Measurements from ENCODE around the gene EPB41L1. TPM values are rescaled to one million over a fixed set of nuclear protein-coding genes. Genes with fewer than 3 reads are reported as not detected.

Gene EPB41L1
- polyA plus RNA-seq, 1 donor, result 27.5 TPM

GRCh38 chr20:36184816-36185776, 30.6 kb downstream of the EPB41L1 start:
- Histone ChIP-seq H3K4me3 (ENCODE audit: low read length) (no peak overlapping the region), H3K36me3 (ENCODE audit: control insufficient read depth, insufficient read depth, low read length) (peaks cover 35% of the 10 kb centered on the region), H3K27ac (ENCODE audit: low read length) (no peak overlapping the region), H3K9me3 (ENCODE audit: control insufficient read depth, low read depth, low read length) (no peaks in the 10 kb centered on the region), H3K27me3 (ENCODE audit: control insufficient read depth, insufficient read depth, low read length) (no peaks in the 10 kb centered on the region), H3K4me1 (ENCODE audit: control insufficient read depth, insufficient read depth, low read length) (peaks cover 7% of the 10 kb centered on the region)
- no peak for DNase-seq
- WGBS (ENCODE audit: insufficient coverage, low lambda C conversion rate), result no CpG with 5 or more reads among the region's 15 CpGs

DNA sequence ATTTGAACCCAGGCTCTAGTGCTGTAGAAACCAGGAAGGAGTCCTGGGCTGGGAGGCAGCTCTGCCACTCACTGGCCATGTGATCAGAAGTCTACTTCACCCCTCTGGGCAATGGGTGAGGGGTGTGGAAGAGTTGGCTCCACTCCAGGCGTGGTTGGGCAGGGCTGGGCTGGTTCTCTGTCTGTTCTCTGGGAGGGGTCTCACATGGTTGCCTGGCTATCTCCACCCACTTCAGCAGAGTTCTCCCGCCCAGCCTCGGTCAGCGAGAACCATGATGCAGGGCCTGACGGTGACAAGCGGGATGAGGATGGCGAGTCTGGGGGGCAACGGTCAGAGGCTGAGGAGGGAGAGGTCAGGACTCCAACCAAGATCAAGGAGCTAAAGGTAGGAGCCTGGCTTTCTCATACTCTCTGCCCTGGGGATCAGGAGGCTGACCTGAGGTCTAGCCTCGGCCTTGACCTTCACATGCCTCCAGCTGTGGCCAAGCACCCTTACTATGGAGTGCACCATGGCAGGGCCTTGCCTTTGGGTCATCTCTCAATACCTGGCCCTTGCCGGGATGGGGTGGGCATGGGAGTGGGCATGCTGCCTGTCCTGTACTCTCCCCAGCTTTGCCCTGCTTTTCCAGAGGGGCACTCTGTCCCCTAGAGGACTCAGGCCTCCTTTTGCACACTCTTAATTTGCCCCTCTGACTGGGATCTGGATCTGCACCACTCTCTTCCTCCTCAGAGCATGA, 39.6 kb downstream of the EPB41L1 start:
- no peak overlapping the region for H3K4me3 ChIP-seq (ENCODE audit: low read length)
- DNase-seq, result no peak
- H3K27ac ChIP-seq (ENCODE audit: low read length), result no peak overlapping the region
- no CpG with 5 or more reads among the region's 10 CpGs for WGBS (ENCODE audit: insufficient coverage, low lambda C conversion rate)
- no peaks in the 10 kb centered on the region for H3K27me3 ChIP-seq (ENCODE audit: control insufficient read depth, insufficient read depth, low read length)
- peaks cover 63% of the 10 kb centered on the region for H3K36me3 ChIP-seq (ENCODE audit: control insufficient read depth, insufficient read depth, low read length)
- H3K9me3 ChIP-seq (ENCODE audit: control insufficient read depth, low read depth, low read length), result no peaks in the 10 kb centered on the region
- no peaks in the 10 kb centered on the region for H3K4me1 ChIP-seq (ENCODE audit: control insufficient read depth, insufficient read depth, low read length)

- WGBS (ENCODE audit: insufficient coverage, low lambda C conversion rate), result no CpG with 5 or more reads among the region's 2 CpGs
- H3K27me3 ChIP-seq (ENCODE audit: control insufficient read depth, insufficient read depth, low read length), result no peaks in the 10 kb centered on the region
- H3K27ac ChIP-seq (ENCODE audit: low read length), result no peak overlapping the region
- H3K36me3 ChIP-seq (ENCODE audit: control insufficient read depth, insufficient read depth, low read length), result peaks cover 49% of the 10 kb centered on the region
- no peak for DNase-seq
- no peaks in the 10 kb centered on the region for H3K4me1 ChIP-seq (ENCODE audit: control insufficient read depth, insufficient read depth, low read length)
- no peak overlapping the region for H3K4me3 ChIP-seq (ENCODE audit: low read length)
- no peaks in the 10 kb centered on the region for H3K9me3 ChIP-seq (ENCODE audit: control insufficient read depth, low read depth, low read length)
These were observed 42.1 kb downstream of the EPB41L1 start for GRCh38 chr20:36196676-36197075.

- no CpG with 5 or more reads among the region's 2 CpGs for WGBS (ENCODE audit: insufficient coverage, low lambda C conversion rate)
These were observed 42.7 kb downstream of the EPB41L1 start for GRCh38 chr20:36197271-36197670.

DNA sequence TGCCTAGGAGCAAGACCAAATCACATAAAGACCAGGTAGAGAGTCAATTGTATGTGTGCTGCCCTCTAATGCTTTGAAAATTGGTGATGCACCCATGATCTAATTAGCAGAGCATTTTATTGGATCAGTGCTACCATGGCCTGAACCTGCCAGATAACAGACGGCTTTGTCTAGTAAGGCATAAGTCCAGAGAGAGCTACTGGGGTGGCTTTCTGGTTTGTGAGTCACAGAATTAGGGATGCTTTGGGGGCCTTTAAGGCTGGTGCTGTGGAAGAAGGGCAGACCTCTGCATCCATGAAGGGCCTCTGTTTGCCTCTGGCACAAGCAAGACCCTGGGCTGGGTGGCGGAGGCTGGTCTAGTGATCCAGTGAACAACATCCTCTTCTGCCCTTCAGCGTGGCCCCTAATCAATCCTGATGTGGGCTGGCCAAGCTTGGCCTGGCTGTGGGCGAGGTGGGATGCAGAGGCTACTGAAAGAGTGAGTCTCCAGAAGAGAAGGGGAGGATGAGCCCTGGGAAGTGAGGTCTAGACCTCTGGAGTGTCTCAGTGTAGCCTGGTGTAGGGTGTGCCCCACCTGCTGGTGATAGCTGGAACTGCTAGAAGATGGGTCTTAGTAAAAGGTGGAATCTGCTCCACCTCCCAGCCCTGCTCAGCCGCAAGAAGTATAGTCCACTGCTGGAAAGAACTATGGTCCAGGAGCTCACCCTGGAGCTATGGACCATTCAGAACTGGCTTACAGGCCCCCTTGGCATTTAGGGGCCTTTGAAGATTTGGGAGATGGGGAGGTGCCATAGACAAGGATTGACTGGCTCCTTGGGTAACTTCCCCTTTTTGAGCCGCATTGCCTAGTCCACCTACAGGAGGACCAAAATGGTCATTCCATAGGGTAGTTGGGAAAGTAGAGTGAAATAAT, 45.1 kb downstream of the EPB41L1 start:
- H3K4me1 ChIP-seq (ENCODE audit: control insufficient read depth, insufficient read depth, low read length), result no peaks in the 10 kb centered on the region
- DNase-seq, result peak; percentile 62 to 72
- WGBS (ENCODE audit: insufficient coverage, low lambda C conversion rate), result no CpG with 5 or more reads among the region's 6 CpGs
- no peaks in the 10 kb centered on the region for H3K9me3 ChIP-seq (ENCODE audit: control insufficient read depth, low read depth, low read length)
- peaks cover 39% of the 10 kb centered on the region for H3K36me3 ChIP-seq (ENCODE audit: control insufficient read depth, insufficient read depth, low read length)
- no peaks in the 10 kb centered on the region for H3K27me3 ChIP-seq (ENCODE audit: control insufficient read depth, insufficient read depth, low read length)
- no peak overlapping the region for H3K4me3 ChIP-seq (ENCODE audit: low read length)
- no peak overlapping the region for H3K27ac ChIP-seq (ENCODE audit: low read length)

More at GRCh38 chr20:36197271-36197670, 42.7 kb downstream of the EPB41L1 start:
- H3K27ac ChIP-seq (ENCODE audit: low read length), result no peak overlapping the region
- H3K36me3 ChIP-seq (ENCODE audit: control insufficient read depth, insufficient read depth, low read length), result peaks cover 49% of the 10 kb centered on the region
- no peak overlapping the region for H3K4me3 ChIP-seq (ENCODE audit: low read length)
- H3K9me3 ChIP-seq (ENCODE audit: control insufficient read depth, low read depth, low read length), result no peaks in the 10 kb centered on the region
- H3K4me1 ChIP-seq (ENCODE audit: control insufficient read depth, insufficient read depth, low read length), result no peaks in the 10 kb centered on the region
- no peak for DNase-seq
- no peaks in the 10 kb centered on the region for H3K27me3 ChIP-seq (ENCODE audit: control insufficient read depth, insufficient read depth, low read length)

GRCh38 chr20:36200451-36200850, 45.9 kb downstream of the EPB41L1 start:
- Histone ChIP-seq H3K4me3 (ENCODE audit: low read length) (no peak overlapping the region), H3K4me1 (ENCODE audit: control insufficient read depth, insufficient read depth, low read length) (no peaks in the 10 kb centered on the region), H3K36me3 (ENCODE audit: control insufficient read depth, insufficient read depth, low read length) (peaks cover 34% of the 10 kb centered on the region), H3K27ac (ENCODE audit: low read length) (no peak overlapping the region), H3K9me3 (ENCODE audit: control insufficient read depth, low read depth, low read length) (no peaks in the 10 kb centered on the region), H3K27me3 (ENCODE audit: control insufficient read depth, insufficient read depth, low read length) (no peaks in the 10 kb centered on the region)
- 80% methylated on average over 1 of the region's 1 CpG for WGBS (ENCODE audit: insufficient coverage, low lambda C conversion rate)
- DNase-seq, result no peak

GRCh38 chr20:36201198-36201597, 46.7 kb downstream of the EPB41L1 start:
- no peaks in the 10 kb centered on the region for H3K4me1 ChIP-seq (ENCODE audit: control insufficient read depth, insufficient read depth, low read length)
- WGBS (ENCODE audit: insufficient coverage, low lambda C conversion rate), result no CpG with 5 or more reads among the region's 4 CpGs

DNA sequence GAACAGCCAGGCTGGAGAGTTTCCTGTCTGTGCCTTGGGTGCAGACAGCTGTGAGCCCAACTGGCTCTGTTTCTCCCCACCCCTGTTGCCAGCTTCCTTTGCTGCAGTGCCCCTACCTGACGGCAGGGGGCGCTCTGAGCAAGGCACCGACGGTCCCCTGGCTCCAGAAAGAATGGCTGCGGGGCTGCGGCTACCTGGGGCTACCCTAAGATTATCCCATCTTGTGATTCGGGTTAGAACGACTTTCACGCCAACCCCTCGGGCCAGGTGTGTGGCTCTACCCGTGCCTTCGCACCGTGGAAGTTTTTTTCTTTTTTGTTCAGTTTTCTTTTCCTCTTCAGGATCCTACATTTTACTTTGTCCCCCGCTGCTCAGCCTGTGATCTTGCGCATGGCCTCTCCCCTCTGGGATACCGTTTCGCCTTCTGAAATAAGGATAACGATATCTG, 48.4 kb downstream of the EPB41L1 start:
- H3K27ac ChIP-seq (ENCODE audit: low read length), result no peak overlapping the region
- H3K9me3 ChIP-seq (ENCODE audit: control insufficient read depth, low read depth, low read length), result no peaks in the 10 kb centered on the region
- H3K27me3 ChIP-seq (ENCODE audit: control insufficient read depth, insufficient read depth, low read length), result no peaks in the 10 kb centered on the region
- peak in 1 of 2 donors; percentile 24 for DNase-seq
- H3K4me3 ChIP-seq (ENCODE audit: low read length), result no peak overlapping the region
- 73% methylated on average over 8 of the region's 18 CpGs for WGBS (ENCODE audit: insufficient coverage, low lambda C conversion rate)
- H3K4me1 ChIP-seq (ENCODE audit: control insufficient read depth, insufficient read depth, low read length), result no peaks in the 10 kb centered on the region
- H3K36me3 ChIP-seq (ENCODE audit: control insufficient read depth, insufficient read depth, low read length), result peaks cover 42% of the 10 kb centered on the region

More at GRCh38 chr20:36201198-36201597, 46.7 kb downstream of the EPB41L1 start:
- no peaks in the 10 kb centered on the region for H3K9me3 ChIP-seq (ENCODE audit: control insufficient read depth, low read depth, low read length)
- H3K27me3 ChIP-seq (ENCODE audit: control insufficient read depth, insufficient read depth, low read length), result no peaks in the 10 kb centered on the region
- no peak overlapping the region for H3K4me3 ChIP-seq (ENCODE audit: low read length)
- DNase-seq, result no peak
- peaks cover 34% of the 10 kb centered on the region for H3K36me3 ChIP-seq (ENCODE audit: control insufficient read depth, insufficient read depth, low read length)
- H3K27ac ChIP-seq (ENCODE audit: low read length), result no peak overlapping the region

- Histone ChIP-seq H3K4me3 (ENCODE audit: low read length) (no peak overlapping the region), H3K9me3 (ENCODE audit: control insufficient read depth, low read depth, low read length) (no peaks in the 10 kb centered on the region), H3K4me1 (ENCODE audit: control insufficient read depth, insufficient read depth, low read length) (no peaks in the 10 kb centered on the region), H3K27me3 (ENCODE audit: control insufficient read depth, insufficient read depth, low read length) (no peaks in the 10 kb centered on the region), H3K27ac (ENCODE audit: low read length) (no peak overlapping the region), H3K36me3 (ENCODE audit: control insufficient read depth, insufficient read depth, low read length) (peaks cover 40% of the 10 kb centered on the region)
- DNase-seq, result no peak
- no CpG with 5 or more reads among the region's 3 CpGs for WGBS (ENCODE audit: insufficient coverage, low lambda C conversion rate)
These were observed 49.3 kb downstream of the EPB41L1 start for GRCh38 chr20:36203861-36204260.

DNA sequence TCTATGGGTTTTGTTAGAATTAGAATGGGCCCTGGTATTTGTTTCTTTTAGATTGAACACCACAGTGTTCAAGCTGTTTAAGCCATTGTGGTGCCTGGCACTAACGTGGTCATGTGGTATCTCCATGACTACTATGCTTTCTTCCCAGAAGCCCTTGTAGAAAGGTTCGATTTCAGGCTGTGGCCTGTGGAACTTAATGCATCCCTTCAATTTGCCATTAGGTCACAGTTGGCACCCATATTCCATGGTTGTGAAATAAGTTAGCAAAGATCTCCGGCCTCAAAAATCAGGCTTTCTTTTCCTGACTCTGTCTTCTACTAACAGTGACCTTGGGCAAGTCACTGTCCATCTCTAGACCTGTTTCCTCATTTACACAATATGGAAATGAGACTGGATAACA, 50.5 kb downstream of the EPB41L1 start:
- Histone ChIP-seq H3K27me3 (ENCODE audit: control insufficient read depth, insufficient read depth, low read length) (no peaks in the 10 kb centered on the region), H3K9me3 (ENCODE audit: control insufficient read depth, low read depth, low read length) (no peaks in the 10 kb centered on the region), H3K27ac (ENCODE audit: low read length) (no peak overlapping the region), H3K4me3 (ENCODE audit: low read length) (no peak overlapping the region), H3K4me1 (ENCODE audit: control insufficient read depth, insufficient read depth, low read length) (no peaks in the 10 kb centered on the region), H3K36me3 (ENCODE audit: control insufficient read depth, insufficient read depth, low read length) (peaks cover 51% of the 10 kb centered on the region)
- WGBS (ENCODE audit: insufficient coverage, low lambda C conversion rate), result 100% methylated on average over 1 of the region's 3 CpGs
- no peak for DNase-seq
